GM10847 (cell line): ENCODE measurements around the gene RPL15.
A peak's percentile ranks its signal among the peaks of the same experiment; 100 is the strongest.

ENCODE experiments used
- POLR2A ChIP-seq: IDR thresholded peaks from 2 replicates; pipeline ENCODE4 v1.6.1; 2011; ENCODE audit not compliant: insufficient read length; ENCODE audit errors: extremely low read depth

Gene RPL15

DNA sequence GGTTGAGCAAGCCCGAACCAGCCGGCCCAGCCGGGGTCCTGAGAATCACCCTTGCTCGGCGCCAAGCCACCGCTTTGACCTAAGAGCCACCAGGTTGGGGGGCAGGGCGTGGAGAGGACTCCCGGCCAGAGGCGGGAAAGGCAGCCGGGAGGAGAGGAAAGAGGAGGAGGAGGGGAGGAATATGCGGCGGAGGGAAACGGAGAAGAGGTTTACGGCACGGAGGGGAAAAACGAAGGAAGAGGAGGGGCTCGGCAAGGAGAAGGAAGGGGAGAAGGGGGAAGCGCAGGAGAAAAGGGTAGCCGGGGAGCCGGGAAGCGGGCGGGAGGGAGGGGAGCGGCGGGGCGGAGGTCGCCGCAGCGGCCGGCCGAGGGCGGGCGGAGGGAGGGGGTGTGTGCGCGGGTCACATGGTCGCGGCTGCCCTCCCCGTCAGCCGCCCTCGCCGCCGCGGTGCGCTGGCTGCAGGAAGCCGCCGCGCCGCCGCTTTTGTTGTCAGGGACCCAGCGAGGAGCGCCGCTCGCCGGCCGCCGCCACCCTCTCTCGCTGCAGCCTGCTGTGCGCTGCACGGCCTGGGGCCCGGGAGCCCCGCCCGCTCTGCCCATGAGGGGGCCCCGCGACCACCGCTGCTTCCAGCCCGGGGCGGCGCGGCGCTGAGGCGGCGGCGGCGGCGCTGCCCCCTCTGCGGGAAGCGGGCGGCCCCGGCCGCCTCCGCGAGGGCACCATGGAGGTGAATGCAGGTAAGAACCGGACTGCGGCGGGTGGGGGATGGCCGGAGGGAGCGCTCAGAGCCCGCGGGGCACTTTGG is 28.1 kb downstream of the RPL15 start, which contains the start of gene NR1D2:
NR1D2 (plus strand) TSS at position 426 of the 802 bp plus-strand sequence; CDS start at position 719, 293 bp downstream.
- TF ChIP-seq POLR2A, result peak; percentile 28

GRCh38 chr3:23945663-23945912 is 28.7 kb downstream of the RPL15 start:
- TF ChIP-seq POLR2A, result no peak

DNA sequence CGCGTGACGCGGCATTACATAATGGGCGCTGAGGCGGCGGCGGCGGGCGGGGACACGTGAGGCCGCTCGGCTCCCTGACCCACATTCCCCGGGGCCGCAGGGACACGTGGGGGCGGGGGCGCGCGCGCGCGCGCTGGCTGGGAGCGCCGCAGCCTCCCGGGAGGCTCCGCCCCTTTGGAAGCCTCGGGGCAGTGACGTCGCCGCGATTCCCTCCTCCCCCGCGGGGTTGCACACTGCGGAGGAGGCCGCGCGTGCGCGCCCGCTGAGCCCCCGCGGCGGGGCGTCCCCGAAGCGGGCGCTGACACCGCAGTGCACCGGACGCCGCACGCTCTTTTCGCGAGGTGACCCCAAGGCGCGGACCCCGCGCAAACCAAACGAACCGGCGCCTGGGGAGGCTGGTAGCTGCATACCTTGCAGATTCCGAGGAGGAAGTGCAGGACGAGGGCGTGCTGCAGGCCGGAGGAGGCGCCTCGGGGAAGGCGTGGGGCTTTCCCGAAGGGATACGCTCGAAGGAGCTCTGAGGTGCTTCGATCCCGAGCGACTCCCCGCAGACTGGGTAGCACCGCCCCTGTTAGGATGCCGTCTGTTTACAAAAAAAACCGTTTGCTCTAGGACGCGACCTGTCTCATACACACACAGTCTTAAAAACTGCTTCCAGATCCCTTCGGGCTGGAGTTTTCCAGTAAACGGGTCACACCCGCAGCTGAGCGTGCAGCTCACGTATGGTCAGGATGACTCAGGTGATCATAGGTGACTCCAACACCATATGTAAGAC is 29.2 kb downstream of the RPL15 start:
- TF ChIP-seq POLR2A, result peak; percentile 30

DNA sequence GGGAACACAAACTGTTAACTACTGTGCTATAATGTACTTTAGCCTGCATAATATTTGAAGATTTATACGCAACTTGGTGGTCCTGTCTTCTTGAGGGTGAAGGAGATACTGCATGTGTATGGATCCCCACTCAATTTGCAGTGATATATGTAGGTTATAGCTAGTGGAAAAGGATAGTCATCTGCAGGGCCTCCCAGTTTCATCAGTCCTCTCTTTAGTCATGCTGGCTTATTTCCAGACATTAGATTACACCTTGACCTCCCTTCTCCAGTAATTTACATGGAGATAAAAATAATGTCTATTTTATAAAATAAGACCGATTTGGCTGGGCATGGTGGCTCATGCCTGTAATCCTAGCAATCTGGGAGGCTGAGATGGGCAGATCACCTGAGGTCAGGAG is 31.8 kb downstream of the RPL15 start:
- TF ChIP-seq POLR2A, result no peak

- TF ChIP-seq POLR2A, result no peak
These were observed 32.9 kb downstream of the RPL15 start for GRCh38 chr3:23949784-23950183.

GRCh38 chr3:23950293-23950692 is 33.4 kb downstream of the RPL15 start:
- TF ChIP-seq POLR2A, result no peak

- no peak for TF ChIP-seq POLR2A
These were observed 35.7 kb downstream of the RPL15 start for GRCh38 chr3:23952646-23953045.

DNA sequence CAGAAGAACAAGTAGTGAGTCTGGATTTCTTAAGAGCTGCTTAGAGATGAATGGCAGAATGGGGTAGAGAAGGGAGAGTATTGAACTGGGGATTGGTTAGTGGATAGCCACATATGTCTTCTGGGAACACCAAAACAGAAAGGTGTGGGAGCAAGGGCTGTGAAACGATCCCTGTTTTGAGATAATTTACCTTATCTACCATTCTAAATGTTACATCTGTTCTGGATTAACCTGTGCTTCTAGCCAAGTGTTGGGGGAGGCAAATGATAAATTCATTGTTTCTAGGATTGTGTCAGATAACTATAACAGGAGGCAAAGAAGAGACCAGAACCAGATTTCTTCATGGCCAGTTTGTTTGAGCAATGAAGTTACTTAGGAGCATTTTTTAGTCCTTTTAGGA is 36.6 kb downstream of the RPL15 start:
- no peak for TF ChIP-seq POLR2A

- TF ChIP-seq POLR2A, result no peak
These were observed 37.2 kb downstream of the RPL15 start for GRCh38 chr3:23954144-23954543.

- TF ChIP-seq POLR2A, result no peak
These were observed 39.8 kb downstream of the RPL15 start for GRCh38 chr3:23956701-23957100.

- no peak for TF ChIP-seq POLR2A
These were observed 42.4 kb downstream of the RPL15 start for GRCh38 chr3:23959135-23959900.

DNA sequence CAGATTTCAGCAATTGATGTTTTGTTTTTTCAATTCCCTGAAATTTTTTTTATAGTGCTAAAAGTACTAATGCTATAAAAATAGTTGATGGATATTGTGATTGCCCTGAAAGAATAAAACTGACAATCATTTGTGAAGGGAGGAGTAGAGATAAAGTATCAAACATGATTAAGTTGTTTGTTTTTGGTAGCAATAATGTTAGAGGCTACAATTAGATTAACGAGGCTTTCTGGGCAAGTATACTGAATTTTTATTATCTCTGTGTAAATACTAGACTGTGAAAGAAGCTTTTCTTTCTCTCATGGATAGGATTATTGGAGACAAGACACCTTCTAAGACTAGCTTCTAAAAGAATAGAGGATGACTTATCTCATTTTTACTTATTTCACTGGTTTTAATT is 43.7 kb downstream of the RPL15 start:
- no peak for TF ChIP-seq POLR2A

GRCh38 chr3:23961066-23961465 is 44.1 kb downstream of the RPL15 start:
- TF ChIP-seq POLR2A, result no peak

GRCh38 chr3:23961913-23962312 is 45.0 kb downstream of the RPL15 start:
- TF ChIP-seq POLR2A, result no peak

- TF ChIP-seq POLR2A, result no peak
These were observed 47.8 kb downstream of the RPL15 start for GRCh38 chr3:23964537-23965235.

- TF ChIP-seq POLR2A, result no peak
These were observed 49.4 kb downstream of the RPL15 start for GRCh38 chr3:23966328-23966727.
